WTC11 (cell line): ENCODE data around the gene NTN3. TPM values are rescaled to one million over a fixed set of nuclear protein-coding genes. Genes with fewer than 3 reads are reported as not detected.

Source experiments
- ARID4B ChIP-seq: sonication (generic); formaldehyde crosslinking; IDR thresholded peaks from 2 replicates; pipeline ENCODE4 v1.8.0; 2023; ENCODE audit warnings: missing genetic modification reagents, mild to moderate bottlenecking, borderline replicate concordance
- E2F5 ChIP-seq: sonication (generic); formaldehyde crosslinking; IDR thresholded peaks from 2 replicates; pipeline ENCODE4 v1.8.1; 2022; ENCODE audit warnings: mild to moderate bottlenecking, moderate library complexity, missing genetic modification reagents
- ZNF263 ChIP-seq: sonication (generic); formaldehyde crosslinking; IDR thresholded peaks from 2 replicates; pipeline ENCODE4 v1.8.1; 2022; ENCODE audit warnings: low read depth, mild to moderate bottlenecking, moderate library complexity, missing genetic modification reagents
- microRNA-seq: library from miRNA; unstranded; fragments of <30 nt; microRNA quantifications from one replicate; pipeline ENCODE4 v1.2.0, GENCODE V29; 2022; ENCODE audit warnings: borderline number of aligned reads
- total RNA-seq: library from RNA; stranded (reverse); gene quantifications from 3 replicates; pipeline ENCODE4 v1.2.3, GENCODE V29; 2021

NTN3 gene
- total RNA-seq, 1 experiment from 2014 or later: 0.92 TPM

- TF ChIP-seq ARID4B (CRISPR knock-in tag): no peak
- no peak for TF ChIP-seq ZNF263 (CRISPR knock-in tag)
- no peak for TF ChIP-seq E2F5
Observed at GRCh38 chr16:2520784-2521531, 49.9 kb downstream of the NTN3 start (continued).

Small RNA genes within 50 kb of the gene (microRNA-seq; reads per million reads assigned to microRNA genes)
- not detected for gene MIR6767
- 3.5 reads per million, percentile 4 among the genes with 10 or more reads in this experiment for gene MIR6768

Other genes starting within 250 kb of the NTN3 start
- 27.2 to 34.4 TPM (median 27.8 TPM) in 3 replicates for gene E4F1, start 247.7 kb upstream of the NTN3 start, total RNA-seq
- 0.66 to 1.1 TPM (median 1.0 TPM) in 3 replicates for gene DNASE1L2, start 234.9 kb upstream of the NTN3 start, total RNA-seq
- gene ECI1, start 219.7 kb upstream of the NTN3 start, total RNA-seq: 100 to 110 TPM (median 106 TPM) in 3 replicates
- 331 to 333 TPM (median 333 TPM) in 3 replicates for gene RNPS1, start 203.2 kb upstream of the NTN3 start, total RNA-seq
- gene ABCA3, start 130.6 kb upstream of the NTN3 start, total RNA-seq: 12.1 to 16.8 TPM (median 15.9 TPM) in 3 replicates
- gene CCNF, start 41.9 kb upstream of the NTN3 start, total RNA-seq: 53.5 to 65.7 TPM (median 54.7 TPM) in 3 replicates
- gene TEDC2, start 11.2 kb upstream of the NTN3 start, total RNA-seq: 51.7 to 61.6 TPM (median 51.9 TPM) in 3 replicates
- gene TBC1D24, start 3.8 kb downstream of the NTN3 start, total RNA-seq: 17.3 to 21.0 TPM (median 17.8 TPM) in 3 replicates
- gene ATP6V0C, start 42.7 kb downstream of the NTN3 start, total RNA-seq: 193 to 212 TPM (median 193 TPM) in 3 replicates
- gene AMDHD2, start 49.1 kb downstream of the NTN3 start, total RNA-seq: 60.1 to 70.9 TPM (median 60.3 TPM) in 3 replicates
- gene CEMP1, start 60.1 kb downstream of the NTN3 start, total RNA-seq: 0.14 to 0.32 TPM (median 0.15 TPM) in 3 replicates
- gene PDPK1, start 66.7 kb downstream of the NTN3 start, total RNA-seq: 25.4 to 31.4 TPM (median 29.6 TPM) in 3 replicates
- 24.8 to 27.8 TPM (median 27.2 TPM) in 3 replicates for gene KCTD5, start 211.2 kb downstream of the NTN3 start, total RNA-seq
- 5.1 to 5.4 TPM (median 5.1 TPM) in 3 replicates for gene PRSS27, start 248.9 kb downstream of the NTN3 start, total RNA-seq